ENCODE measurements around the gene CCDC87. TPM values are rescaled to one million over a fixed set of nuclear protein-coding genes. Genes with fewer than 3 reads are reported as not detected.

The CCDC87 gene
- total RNA-seq, 4 donors from 2014 or later = 0.32 to 0.96 TPM; not detected in 2

DNA sequence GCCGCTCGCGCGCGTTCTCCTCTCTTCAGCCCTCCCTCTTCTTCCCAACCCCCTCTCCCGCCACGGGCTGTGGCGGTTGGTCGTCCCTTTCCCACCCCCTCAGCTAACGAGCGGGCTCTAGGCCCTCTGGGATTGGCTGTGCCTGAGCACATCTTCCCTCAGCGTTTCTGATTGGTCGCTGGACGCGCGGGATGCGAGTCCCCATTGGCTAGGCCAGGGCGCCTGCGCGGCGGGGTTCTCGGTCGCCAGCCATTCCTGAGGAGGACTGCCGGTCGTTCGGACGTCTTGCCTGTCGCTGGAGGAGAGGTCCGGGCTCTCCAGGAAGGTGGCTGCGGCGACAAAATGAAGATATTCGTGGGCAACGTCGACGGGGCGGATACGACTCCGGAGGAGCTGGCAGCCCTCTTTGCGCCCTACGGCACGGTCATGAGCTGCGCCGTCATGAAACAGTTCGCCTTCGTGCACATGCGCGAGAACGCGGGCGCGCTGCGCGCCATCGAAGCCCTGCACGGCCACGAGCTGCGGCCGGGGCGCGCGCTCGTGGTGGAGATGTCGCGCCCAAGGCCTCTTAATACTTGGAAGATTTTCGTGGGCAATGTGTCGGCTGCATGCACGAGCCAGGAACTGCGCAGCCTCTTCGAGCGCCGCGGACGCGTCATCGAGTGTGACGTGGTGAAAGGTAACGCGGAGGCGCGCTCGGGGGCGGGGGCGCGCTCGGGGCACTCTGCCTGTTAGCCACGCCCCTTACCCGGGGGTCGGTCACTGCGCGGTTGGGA is 23.7 kb upstream of the CCDC87 start, which contains the start of gene RBM14:
RBM14 (plus strand) TSS at position 252 of the 776 bp plus-strand sequence; CDS start at position 343, 91 bp downstream.
- in situ Hi-C loops (cut with MboI; ENCODE audit: low pct_ligation_motif_present in 1 of 4, low pct_unique_long_range_greater_than_20kb in 1 of 4, low sequenced_read_pairs in 3 of 4) (no loop called here), intact Hi-C loops (cut with DNase I; ENCODE audit: low total_unique reads) (loop anchor here (1.0 kb wide), 1 partner anchor 62 kb away; no protein-coding TSS in a partner anchor)
- 0 to 2% methylated on average over 11 to 53 of the region's 90 CpGs for WGBS, 2 donors (ENCODE audit: low coverage in 1 of 2)
- Histone ChIP-seq H3K9me3 (no peaks in the 10 kb centered on the region), H3K36me3 (no peaks in the 10 kb centered on the region), H3K27ac (peak within 1 kb of the TSS; percentile 92 to 98 (median 98)), H3K4me3 (peak within 1 kb of the TSS; percentile 51 to 88 (median 82)), H3K27me3 (no peaks in the 10 kb centered on the region), H3K4me1 (peaks cover 26 to 48% (median 43%) of the 10 kb centered on the region in 4 donors)
- TF ChIP-seq, protein P1, sequence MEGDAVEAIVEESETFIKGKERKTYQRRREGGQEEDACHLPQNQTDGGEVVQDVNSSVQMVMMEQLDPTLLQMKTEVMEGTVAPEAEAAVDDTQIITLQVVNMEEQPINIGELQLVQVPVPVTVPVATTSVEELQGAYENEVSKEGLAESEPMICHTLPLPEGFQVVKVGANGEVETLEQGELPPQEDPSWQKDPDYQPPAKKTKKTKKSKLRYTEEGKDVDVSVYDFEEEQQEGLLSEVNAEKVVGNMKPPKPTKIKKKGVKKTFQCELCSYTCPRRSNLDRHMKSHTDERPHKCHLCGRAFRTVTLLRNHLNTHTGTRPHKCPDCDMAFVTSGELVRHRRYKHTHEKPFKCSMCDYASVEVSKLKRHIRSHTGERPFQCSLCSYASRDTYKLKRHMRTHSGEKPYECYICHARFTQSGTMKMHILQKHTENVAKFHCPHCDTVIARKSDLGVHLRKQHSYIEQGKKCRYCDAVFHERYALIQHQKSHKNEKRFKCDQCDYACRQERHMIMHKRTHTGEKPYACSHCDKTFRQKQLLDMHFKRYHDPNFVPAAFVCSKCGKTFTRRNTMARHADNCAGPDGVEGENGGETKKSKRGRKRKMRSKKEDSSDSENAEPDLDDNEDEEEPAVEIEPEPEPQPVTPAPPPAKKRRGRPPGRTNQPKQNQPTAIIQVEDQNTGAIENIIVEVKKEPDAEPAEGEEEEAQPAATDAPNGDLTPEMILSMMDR (IDR thresholded peaks at IDR 0.05) = no peak
- TF ChIP-seq EP300 (IDR thresholded peaks at IDR 0.05; ENCODE audit: low read depth) = no peak
- peak; percentile 99 to 100 (median 100) for TF ChIP-seq POLR2AphosphoS5 (IDR thresholded peaks at IDR 0.05)
- peak; percentile 100 for TF ChIP-seq POLR2A (IDR thresholded peaks at IDR 0.05)
- peak; percentile 99 for DNase-seq

DNA sequence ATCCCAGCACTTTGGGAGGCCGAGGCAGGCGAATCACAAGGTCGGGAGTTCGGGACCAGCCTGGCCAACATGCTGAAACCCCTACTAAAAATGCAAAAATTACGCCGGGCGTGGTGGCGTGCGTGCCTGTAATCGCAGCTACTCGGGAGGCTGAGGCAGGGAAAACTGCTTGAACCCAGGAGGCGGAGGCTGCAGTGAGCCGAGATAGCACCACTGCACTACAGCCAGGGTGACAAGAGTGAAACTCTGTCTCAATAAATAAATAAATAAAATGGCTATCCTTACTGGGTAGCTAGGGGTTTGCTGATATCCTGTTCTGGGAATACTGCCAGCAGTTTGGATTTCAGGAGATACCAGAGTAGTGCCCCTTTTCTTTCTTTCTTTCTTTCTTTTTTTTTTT is 21.2 kb upstream of the CCDC87 start:
- H3K9me3 ChIP-seq = no peaks in the 10 kb centered on the region
- no peaks in the 10 kb centered on the region for H3K27me3 ChIP-seq
- no peak for DNase-seq
- H3K4me3 ChIP-seq = no peak overlapping the region
- intact Hi-C loops (cut with DNase I; ENCODE audit: low total_unique reads) = no loop called here
- no peak overlapping the region for H3K27ac ChIP-seq
- in situ Hi-C loops (cut with MboI; ENCODE audit: low pct_ligation_motif_present in 1 of 4, low pct_unique_long_range_greater_than_20kb in 1 of 4, low sequenced_read_pairs in 3 of 4) = no loop called here
- H3K4me1 ChIP-seq = peaks cover 9 to 25% (median 21%) of the 10 kb centered on the region in 4 donors
- 89 to 93% methylated on average over 6 to 13 of the region's 13 CpGs for WGBS, 2 donors (ENCODE audit: low coverage in 1 of 2)
- TF ChIP-seq EP300 (IDR thresholded peaks at IDR 0.05; ENCODE audit: low read depth) (no peak), POLR2AphosphoS5 (IDR thresholded peaks at IDR 0.05) (no peak), POLR2A (IDR thresholded peaks at IDR 0.05) (no peak)
- TF ChIP-seq, protein P1 (IDR thresholded peaks at IDR 0.05) = no peak
- no peaks in the 10 kb centered on the region for H3K36me3 ChIP-seq

DNA sequence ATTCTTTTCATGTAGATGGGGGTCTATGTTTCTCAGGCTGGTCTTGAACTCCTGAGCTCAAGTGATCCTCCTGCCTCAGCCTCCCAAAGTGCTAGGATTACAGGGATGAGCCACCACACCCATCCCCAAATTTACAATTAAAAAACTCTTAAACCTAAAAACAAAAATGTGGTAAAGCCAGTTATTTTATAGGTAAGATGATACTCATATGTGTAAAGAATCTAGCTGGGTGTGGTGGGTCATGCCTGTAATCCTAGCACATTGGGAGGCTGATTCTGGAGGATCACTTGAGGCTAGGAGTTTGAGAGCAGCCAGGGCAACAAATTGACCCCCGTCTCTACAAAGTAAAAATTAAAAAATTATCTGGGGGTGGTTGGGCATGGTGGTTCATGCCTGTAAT is 19.6 kb upstream of the CCDC87 start:
- Histone ChIP-seq H3K4me3 (no peak overlapping the region), H3K9me3 (no peaks in the 10 kb centered on the region), H3K4me1 (peaks cover 10 to 26% (median 18%) of the 10 kb centered on the region in 4 donors), H3K36me3 (no peaks in the 10 kb centered on the region), H3K27me3 (no peaks in the 10 kb centered on the region), H3K27ac (no peak overlapping the region)
- TF ChIP-seq POLR2AphosphoS5 (IDR thresholded peaks at IDR 0.05) = no peak
- TF ChIP-seq EP300 (IDR thresholded peaks at IDR 0.05; ENCODE audit: low read depth) = no peak
- no peak for TF ChIP-seq POLR2A (IDR thresholded peaks at IDR 0.05)
- TF ChIP-seq, protein P1 (IDR thresholded peaks at IDR 0.05) = no peak
- in situ Hi-C loops (cut with MboI; ENCODE audit: low pct_ligation_motif_present in 1 of 4, low pct_unique_long_range_greater_than_20kb in 1 of 4, low sequenced_read_pairs in 3 of 4) (no loop called here), intact Hi-C loops (cut with DNase I; ENCODE audit: low total_unique reads) (no loop called here)
- DNase-seq = no peak
- 83 to 96% methylated on average over 1 of the region's 1 CpG for WGBS, 2 donors (ENCODE audit: low coverage in 1 of 2)

DNA sequence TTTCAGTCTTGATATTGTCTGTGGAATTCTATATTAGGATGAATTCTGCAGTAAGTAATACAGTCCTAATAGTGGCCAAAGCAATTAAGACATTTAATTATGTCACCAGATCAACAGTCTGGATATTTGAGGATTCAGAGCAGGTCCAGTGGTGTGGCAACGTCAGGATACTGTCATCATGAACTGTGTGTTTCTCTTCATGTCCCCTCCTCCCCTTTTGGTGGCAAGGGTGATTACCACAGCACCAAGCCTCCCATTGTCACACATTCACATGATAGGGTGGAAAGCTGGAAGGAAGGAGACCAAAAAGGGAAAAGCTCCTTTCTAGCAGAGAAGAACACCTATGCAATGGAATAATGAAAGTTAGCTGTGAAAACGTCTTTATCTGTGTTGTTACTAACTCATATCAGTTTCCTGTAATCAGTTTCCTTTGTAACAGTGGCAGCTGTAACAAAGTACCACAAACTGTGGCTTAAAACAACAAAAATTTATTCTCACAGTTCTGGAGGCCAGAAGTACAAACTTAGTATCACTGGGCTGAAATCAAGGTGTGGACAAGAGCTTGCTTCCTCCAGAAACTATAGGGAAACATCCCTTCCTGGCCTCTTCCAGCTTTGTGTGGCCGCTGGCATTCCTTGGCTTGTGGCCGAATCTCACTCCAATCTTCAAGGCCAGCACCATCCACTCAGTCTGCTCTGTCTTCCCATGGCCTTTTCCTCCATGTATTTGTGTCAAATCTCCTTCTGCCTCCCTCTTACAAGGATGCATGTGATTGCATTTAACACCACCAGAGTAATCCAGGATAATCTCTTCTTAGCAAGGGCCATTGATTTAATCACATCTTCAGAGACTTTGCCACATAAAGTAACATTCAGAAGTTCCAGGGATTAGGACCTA is 17.1 kb upstream of the CCDC87 start:
- H3K36me3 ChIP-seq = no peaks in the 10 kb centered on the region
- no peak overlapping the region for H3K27ac ChIP-seq
- no peak for DNase-seq
- no peaks in the 10 kb centered on the region for H3K27me3 ChIP-seq
- no peak for TF ChIP-seq POLR2AphosphoS5 (IDR thresholded peaks at IDR 0.05)
- peaks cover 15 to 30% (median 22%) of the 10 kb centered on the region in 4 donors for H3K4me1 ChIP-seq
- H3K9me3 ChIP-seq = no peaks in the 10 kb centered on the region
- intact Hi-C loops (cut with DNase I; ENCODE audit: low total_unique reads) = no loop called here
- no peak overlapping the region for H3K4me3 ChIP-seq
- WGBS, 2 donors (ENCODE audit: low coverage in 1 of 2) = 57 to 62% methylated on average over 2 to 4 of the region's 4 CpGs
- in situ Hi-C loops (cut with MboI; ENCODE audit: low pct_ligation_motif_present in 1 of 4, low pct_unique_long_range_greater_than_20kb in 1 of 4, low sequenced_read_pairs in 3 of 4) = no loop called here

Data from transverse colon (tissue), 4 donors.